GM12892 (cell line): ENCODE results near the gene CRK.

Source experiments
- POLR2A ChIP-seq: IDR thresholded peaks from 2 replicates; pipeline ENCODE4 v1.6.1; 2011; ENCODE audit warnings: low read depth, low read length, control low read depth
- POLR2AphosphoS5 ChIP-seq: IDR thresholded peaks from 2 replicates; pipeline ENCODE4 v1.6.1; 2011; ENCODE audit warnings: low read depth, low read length, control low read depth

- TF ChIP-seq POLR2AphosphoS5 (peak; percentile 69; the same call in 1 of the 2 replicates), POLR2A (peak; percentile 62; the same call in 1 of the 2 replicates)
Measured at GRCh38 chr17:1474402-1475189, 18.6 kb upstream of the CRK start.
